Upper lobe of left lung (tissue), 4 donors: ENCODE results near the gene ADAMTSL4.

ENCODE experiments used
- CTCF ChIP-seq, 6 experiments: fragments of 450-650 bp in 4 of 6; fragments of 200-600 bp in 2 of 6; sonication (generic) in 2 of 6; IDR thresholded peaks; one replicate each; pipeline ENCODE4 v1.5.1; 2016 to 2019; ENCODE audit warnings: antibody characterized with exemption in 6 of 6
- EP300 ChIP-seq, 4 donors: sonication (generic); formaldehyde crosslinking; IDR thresholded peaks; one replicate each; pipeline ENCODE4 v1.5.1; 2017; ENCODE audit warnings: antibody characterized with exemption in 4 of 4, control low read depth in 2 of 4

GRCh38 chr1:150582371-150582770 is 33.2 kb downstream of the ADAMTSL4 start:
- TF ChIP-seq CTCF (IDR thresholded peaks at IDR 0.05) (no peak), EP300 (IDR thresholded peaks at IDR 0.05) (no peak)
